Measurements from ENCODE around the gene DCPS. TPM values are rescaled to one million over a fixed set of nuclear protein-coding genes. Genes with fewer than 3 reads are reported as not detected.

Gene DCPS
- total RNA-seq, 1 donor from 2014 or later = 11.2 TPM

- Mint-ChIP-seq H3K4me1 (ENCODE audit: unreplicated experiment) (peaks cover 30% of the 10 kb centered on the region), H3K9me3 (ENCODE audit: unreplicated experiment) (no peaks in the 10 kb centered on the region), H3K27me3 (ENCODE audit: unreplicated experiment) (no peaks in the 10 kb centered on the region), H3K4me3 (ENCODE audit: unreplicated experiment) (no peak overlapping the region), H3K36me3 (ENCODE audit: unreplicated experiment) (peaks cover 2% of the 10 kb centered on the region), H3K27ac (ENCODE audit: unreplicated experiment) (no peak overlapping the region)
- TF ChIP-seq, protein P1, sequence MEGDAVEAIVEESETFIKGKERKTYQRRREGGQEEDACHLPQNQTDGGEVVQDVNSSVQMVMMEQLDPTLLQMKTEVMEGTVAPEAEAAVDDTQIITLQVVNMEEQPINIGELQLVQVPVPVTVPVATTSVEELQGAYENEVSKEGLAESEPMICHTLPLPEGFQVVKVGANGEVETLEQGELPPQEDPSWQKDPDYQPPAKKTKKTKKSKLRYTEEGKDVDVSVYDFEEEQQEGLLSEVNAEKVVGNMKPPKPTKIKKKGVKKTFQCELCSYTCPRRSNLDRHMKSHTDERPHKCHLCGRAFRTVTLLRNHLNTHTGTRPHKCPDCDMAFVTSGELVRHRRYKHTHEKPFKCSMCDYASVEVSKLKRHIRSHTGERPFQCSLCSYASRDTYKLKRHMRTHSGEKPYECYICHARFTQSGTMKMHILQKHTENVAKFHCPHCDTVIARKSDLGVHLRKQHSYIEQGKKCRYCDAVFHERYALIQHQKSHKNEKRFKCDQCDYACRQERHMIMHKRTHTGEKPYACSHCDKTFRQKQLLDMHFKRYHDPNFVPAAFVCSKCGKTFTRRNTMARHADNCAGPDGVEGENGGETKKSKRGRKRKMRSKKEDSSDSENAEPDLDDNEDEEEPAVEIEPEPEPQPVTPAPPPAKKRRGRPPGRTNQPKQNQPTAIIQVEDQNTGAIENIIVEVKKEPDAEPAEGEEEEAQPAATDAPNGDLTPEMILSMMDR (IDR thresholded peaks at IDR 0.05) = no peak
- DNase-seq (ENCODE audit: extremely low spot score, unreplicated experiment) = no peak
Observed at GRCh38 chr11:126284829-126285228, 19.0 kb upstream of the DCPS start.

DNA sequence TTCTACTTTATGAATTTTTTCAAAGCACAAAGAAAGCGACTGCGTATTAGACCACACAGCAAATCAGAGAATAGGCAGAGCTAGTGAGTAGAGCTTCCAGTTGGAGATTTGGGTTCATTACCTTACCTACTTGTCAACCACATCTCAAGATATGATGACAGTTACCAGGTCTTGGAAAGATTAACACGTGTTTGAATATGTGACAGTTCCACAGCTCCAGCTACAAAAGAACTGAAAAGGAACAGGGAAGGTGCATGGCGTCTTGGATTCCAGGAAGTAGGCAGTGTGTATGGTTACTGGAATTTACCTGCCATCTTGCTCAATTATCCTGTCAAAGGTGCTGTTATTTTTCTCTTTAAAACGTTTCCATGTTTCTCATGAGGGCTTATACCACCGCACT lies 15.6 kb upstream of the DCPS start:
- Mint-ChIP-seq H3K27ac (ENCODE audit: unreplicated experiment) (no peak overlapping the region), H3K4me3 (ENCODE audit: unreplicated experiment) (no peak overlapping the region), H3K36me3 (ENCODE audit: unreplicated experiment) (peaks cover 11% of the 10 kb centered on the region), H3K4me1 (ENCODE audit: unreplicated experiment) (peaks cover 16% of the 10 kb centered on the region), H3K27me3 (ENCODE audit: unreplicated experiment) (no peaks in the 10 kb centered on the region), H3K9me3 (ENCODE audit: unreplicated experiment) (no peaks in the 10 kb centered on the region)
- DNase-seq (ENCODE audit: extremely low spot score, unreplicated experiment) = no peak
- TF ChIP-seq, protein P1 (IDR thresholded peaks at IDR 0.05) = no peak

GRCh38 chr11:126290887-126291286 lies 13.0 kb upstream of the DCPS start:
- TF ChIP-seq, protein P1 (IDR thresholded peaks at IDR 0.05) = no peak
- Mint-ChIP-seq H3K9me3 (ENCODE audit: unreplicated experiment) (no peaks in the 10 kb centered on the region), H3K4me3 (ENCODE audit: unreplicated experiment) (no peak overlapping the region), H3K36me3 (ENCODE audit: unreplicated experiment) (peaks cover 20% of the 10 kb centered on the region), H3K4me1 (ENCODE audit: unreplicated experiment) (no peaks in the 10 kb centered on the region), H3K27me3 (ENCODE audit: unreplicated experiment) (no peaks in the 10 kb centered on the region), H3K27ac (ENCODE audit: unreplicated experiment) (no peak overlapping the region)
- DNase-seq (ENCODE audit: extremely low spot score, unreplicated experiment) = no peak

DNA sequence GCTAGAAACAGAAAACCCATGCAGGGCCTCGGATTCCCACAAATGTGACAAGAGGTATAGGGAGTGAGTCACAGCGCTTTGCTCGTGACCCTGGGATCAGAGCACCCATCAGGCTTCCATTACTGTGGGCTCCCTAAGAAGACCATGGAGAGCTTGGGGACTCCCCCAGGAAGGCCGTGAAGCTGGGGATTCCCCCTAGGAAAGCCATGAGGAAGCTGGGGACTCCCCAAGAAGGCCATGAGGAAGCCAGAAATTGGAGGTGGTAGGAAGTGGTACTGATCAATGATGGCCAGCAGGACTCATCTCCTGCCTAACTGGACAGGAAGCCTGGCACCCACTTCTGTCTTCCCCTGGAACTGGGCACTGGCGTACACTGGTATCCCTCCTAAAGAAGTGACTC lies 10.1 kb upstream of the DCPS start:
- TF ChIP-seq, protein P1 (IDR thresholded peaks at IDR 0.05) = no peak
- Mint-ChIP-seq H3K4me3 (ENCODE audit: unreplicated experiment) (no peak overlapping the region), H3K4me1 (ENCODE audit: unreplicated experiment) (no peaks in the 10 kb centered on the region), H3K27me3 (ENCODE audit: unreplicated experiment) (no peaks in the 10 kb centered on the region), H3K36me3 (ENCODE audit: unreplicated experiment) (peaks cover 23% of the 10 kb centered on the region), H3K9me3 (ENCODE audit: unreplicated experiment) (no peaks in the 10 kb centered on the region), H3K27ac (ENCODE audit: unreplicated experiment) (no peak overlapping the region)
- DNase-seq (ENCODE audit: extremely low spot score, unreplicated experiment) = no peak

GRCh38 chr11:126297004-126297403 lies 6.9 kb upstream of the DCPS start:
- Mint-ChIP-seq H3K4me1 (ENCODE audit: unreplicated experiment) (no peaks in the 10 kb centered on the region), H3K36me3 (ENCODE audit: unreplicated experiment) (peaks cover 21% of the 10 kb centered on the region), H3K9me3 (ENCODE audit: unreplicated experiment) (no peaks in the 10 kb centered on the region), H3K27me3 (ENCODE audit: unreplicated experiment) (no peaks in the 10 kb centered on the region), H3K27ac (ENCODE audit: unreplicated experiment) (no peak overlapping the region), H3K4me3 (ENCODE audit: unreplicated experiment) (no peak overlapping the region)
- DNase-seq (ENCODE audit: extremely low spot score, unreplicated experiment) = no peak
- TF ChIP-seq, protein P1 (IDR thresholded peaks at IDR 0.05) = no peak
